Panc1 (cell line): ENCODE data around the gene MAMDC2.

Source experiments
- CTCF ChIP-seq: fragments of 450-650 bp; IDR thresholded peaks from 2 replicates; pipeline ENCODE4 v1.5.1; 2017; ENCODE audit warnings: mild to moderate bottlenecking
- POLR2AphosphoS5 ChIP-seq: IDR thresholded peaks from 2 replicates; pipeline ENCODE4 v1.6.1; 2012; ENCODE audit warnings: mild to moderate bottlenecking, low read depth, low read length, moderate library complexity
- TCF7L2 ChIP-seq: IDR thresholded peaks from 2 replicates; pipeline ENCODE4 v1.6.1; 2011; ENCODE audit warnings: mild to moderate bottlenecking, low read depth, low read length, inconsistent platforms

GRCh38 chr9:70120834-70121510 is 77.3 kb downstream of the MAMDC2 start:
- TF ChIP-seq CTCF (no peak), POLR2AphosphoS5 (no peak), TCF7L2 (no peak)
